ENCODE measurements around the gene OR2Z1.

GRCh38 chr19:8690753-8691539 is 30.5 kb upstream of the OR2Z1 start:
- TF ChIP-seq, protein P1, sequence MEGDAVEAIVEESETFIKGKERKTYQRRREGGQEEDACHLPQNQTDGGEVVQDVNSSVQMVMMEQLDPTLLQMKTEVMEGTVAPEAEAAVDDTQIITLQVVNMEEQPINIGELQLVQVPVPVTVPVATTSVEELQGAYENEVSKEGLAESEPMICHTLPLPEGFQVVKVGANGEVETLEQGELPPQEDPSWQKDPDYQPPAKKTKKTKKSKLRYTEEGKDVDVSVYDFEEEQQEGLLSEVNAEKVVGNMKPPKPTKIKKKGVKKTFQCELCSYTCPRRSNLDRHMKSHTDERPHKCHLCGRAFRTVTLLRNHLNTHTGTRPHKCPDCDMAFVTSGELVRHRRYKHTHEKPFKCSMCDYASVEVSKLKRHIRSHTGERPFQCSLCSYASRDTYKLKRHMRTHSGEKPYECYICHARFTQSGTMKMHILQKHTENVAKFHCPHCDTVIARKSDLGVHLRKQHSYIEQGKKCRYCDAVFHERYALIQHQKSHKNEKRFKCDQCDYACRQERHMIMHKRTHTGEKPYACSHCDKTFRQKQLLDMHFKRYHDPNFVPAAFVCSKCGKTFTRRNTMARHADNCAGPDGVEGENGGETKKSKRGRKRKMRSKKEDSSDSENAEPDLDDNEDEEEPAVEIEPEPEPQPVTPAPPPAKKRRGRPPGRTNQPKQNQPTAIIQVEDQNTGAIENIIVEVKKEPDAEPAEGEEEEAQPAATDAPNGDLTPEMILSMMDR (IDR thresholded peaks at IDR 0.05), result no peak
- no peak for TF ChIP-seq POLR2AphosphoS5 (IDR thresholded peaks at IDR 0.05; ENCODE audit: low read depth, low read length)
- TF ChIP-seq REST (IDR thresholded peaks at IDR 0.05; ENCODE audit: insufficient read depth in 1 of 2, low read depth in 2 of 2, low read length in 1 of 2), result no peak
- no peak for TF ChIP-seq SIN3A (IDR thresholded peaks at IDR 0.05; ENCODE audit: borderline replicate concordance, insufficient read depth, low read depth, low read length)
